Keratinocyte (primary cell): Measurements from ENCODE around the gene ADM. TPM values are rescaled to one million over a fixed set of nuclear protein-coding genes. Genes with fewer than 3 reads are reported as not detected.

Experiments
- DNase-seq: peaks from one replicate; pipeline ENCODE4 v3.0.0-alpha.2; 2011; ENCODE audit warnings: low read depth, missing footprints, low spot score
- FAIRE-seq: peaks from 2 replicates; lab custom pipeline; 2011; peaks lifted over from hg19 to GRCh38; lab: Jason Lieb, UNC
- H2AFZ ChIP-seq: 2 replicates; pipeline ENCODE4 v1.6.0; 2012; ENCODE audit warnings: low read length, control low read depth, inconsistent platforms; ENCODE audit not compliant: control insufficient read depth
- H3K27ac ChIP-seq: 2 replicates; pipeline ENCODE4 v1.5.1; 2011; ENCODE audit warnings: low read length; ENCODE audit not compliant: control insufficient read depth, insufficient read depth
- H3K27me3 ChIP-seq: 3 replicates; pipeline ENCODE4 v1.6.0; 2011; ENCODE audit warnings: low read length; ENCODE audit not compliant: control insufficient read depth, insufficient read depth; ENCODE audit errors: extremely low read depth
- H3K36me3 ChIP-seq, 2 experiments: 2 replicates in 1 of 2; 3 replicates in 1 of 2; pipeline ENCODE4 v1.5.1; 2011; ENCODE audit warnings: low read length in 2 of 2, mild to moderate bottlenecking in 1 of 2; ENCODE audit not compliant: control insufficient read depth in 2 of 2, insufficient read depth in 2 of 2; ENCODE audit errors: extremely low read depth in 1 of 2
- H3K4me1 ChIP-seq: 3 replicates; pipeline ENCODE4 v1.5.1; 2011; ENCODE audit warnings: low read length; ENCODE audit not compliant: control insufficient read depth, insufficient read depth; ENCODE audit errors: extremely low read depth
- H3K4me2 ChIP-seq: 3 replicates; pipeline ENCODE4 v1.6.0; 2011; ENCODE audit warnings: low read depth, low read length; ENCODE audit not compliant: control insufficient read depth, insufficient read depth; ENCODE audit errors: extremely low read depth
- H3K4me3 ChIP-seq, 3 experiments: fragments of 200-600 bp in 1 of 3; sonication (generic) in 1 of 3; 2 replicates in 2 of 3; 3 replicates in 1 of 3; pipeline ENCODE4 v1.5.1; 2011 to 2016; ENCODE audit warnings: low read length in 3 of 3, mild to moderate bottlenecking in 3 of 3, control low read depth in 2 of 3, inconsistent platforms in 1 of 3, low read depth in 1 of 3, mixed read lengths in 1 of 3, mixed run types in 1 of 3, moderate library complexity in 1 of 3; ENCODE audit not compliant: control insufficient read depth in 2 of 3, insufficient read depth in 2 of 3; ENCODE audit errors: extremely low read depth in 1 of 3
- H3K79me2 ChIP-seq: 2 replicates; pipeline ENCODE4 v1.6.0; 2012; ENCODE audit warnings: low read length; ENCODE audit not compliant: control insufficient read depth, insufficient read depth
- H3K9ac ChIP-seq: 3 replicates; pipeline ENCODE4 v1.6.0; 2011; ENCODE audit warnings: low read length; ENCODE audit not compliant: control insufficient read depth, insufficient read depth; ENCODE audit errors: extremely low read depth
- H3K9me1 ChIP-seq: 3 replicates; pipeline ENCODE4 v1.6.0; 2011; ENCODE audit warnings: low read length; ENCODE audit not compliant: control insufficient read depth, insufficient read depth; ENCODE audit errors: extremely low read depth
- H3K9me3 ChIP-seq: 2 replicates; pipeline ENCODE4 v1.5.1; 2012; ENCODE audit warnings: low read depth, low read length; ENCODE audit not compliant: control insufficient read depth
- H4K20me1 ChIP-seq: 3 replicates; pipeline ENCODE4 v1.6.0; 2011; ENCODE audit warnings: low read length; ENCODE audit not compliant: control insufficient read depth, insufficient read depth; ENCODE audit errors: extremely low read depth
- EZH2 ChIP-seq: IDR thresholded peaks from one replicate; pipeline ENCODE4 v1.6.1; 2012; ENCODE audit warnings: inconsistent platforms, mild to moderate bottlenecking, low read length, moderate library complexity
- dilution Hi-C: fragments of 300-500 bp; cut with MboI; formaldehyde crosslinking; loops from one replicate; pipeline ENCODE4 v1.7.0; 2020; ENCODE audit warnings: low sequenced_read_pairs; ENCODE audit not compliant: extremely low pct_ligation_motif_present
- polyA plus RNA-seq, 5 experiments: library from polyadenylated mRNA; depleted of rRNA in 3 of 5; stranded (reverse) in 3 of 5; stranded (forward) in 1 of 5; unstranded in 1 of 5; fragments of >200 nt; gene quantifications; 1 replicate in 1 of 5; 2 replicates in 3 of 5; 3 replicates in 1 of 5; pipeline versions ENCODE4 v1.2.1 to v1.2.3, GENCODE V29; 2011 to 2012; ENCODE audit warnings: missing spikeins in 2 of 5, low read depth in 1 of 5, low replicate concordance in 1 of 5
- TF ChIP-seq, protein P1 (sequence below), 3 experiments: IDR thresholded peaks in 1 of 3; conservative IDR thresholded peaks in 1 of 3; optimal IDR thresholded peaks in 1 of 3; 2 replicates in 2 of 3; 3 replicates in 1 of 3; pipeline versions ENCODE3 to v1.5.1; 2011; ENCODE audit warnings: low read length in 3 of 3, mild to moderate bottlenecking in 3 of 3, moderate library complexity in 2 of 3, control low read depth in 1 of 3, inconsistent platforms in 1 of 3; ENCODE audit not compliant: insufficient read depth in 2 of 3; ENCODE audit errors: extremely low read depth in 1 of 3

ADM gene
- polyA plus RNA-seq, 1 donor (not counting 4 experiments of a cell fraction or from before 2014, with no cell fraction given), result 57.9 TPM

DNA sequence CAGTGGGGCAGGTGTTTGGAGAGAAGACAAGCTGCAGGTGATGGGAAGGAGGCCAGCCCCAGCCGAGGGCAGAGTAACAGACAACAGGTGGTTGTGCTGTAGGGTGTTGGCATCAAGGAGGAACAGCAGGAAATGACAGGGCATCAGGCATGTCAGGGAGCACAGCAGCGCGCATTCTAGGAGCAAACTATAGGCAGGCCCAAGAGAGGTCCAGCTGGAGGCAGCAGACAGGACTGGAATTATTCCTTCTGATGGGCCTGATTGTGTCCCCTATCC lies 13.6 kb downstream of the ADM start:
- no peaks in the 10 kb centered on the region for H3K79me2 ChIP-seq
- no peak for TF ChIP-seq EZH2
- TF ChIP-seq, protein P1, sequence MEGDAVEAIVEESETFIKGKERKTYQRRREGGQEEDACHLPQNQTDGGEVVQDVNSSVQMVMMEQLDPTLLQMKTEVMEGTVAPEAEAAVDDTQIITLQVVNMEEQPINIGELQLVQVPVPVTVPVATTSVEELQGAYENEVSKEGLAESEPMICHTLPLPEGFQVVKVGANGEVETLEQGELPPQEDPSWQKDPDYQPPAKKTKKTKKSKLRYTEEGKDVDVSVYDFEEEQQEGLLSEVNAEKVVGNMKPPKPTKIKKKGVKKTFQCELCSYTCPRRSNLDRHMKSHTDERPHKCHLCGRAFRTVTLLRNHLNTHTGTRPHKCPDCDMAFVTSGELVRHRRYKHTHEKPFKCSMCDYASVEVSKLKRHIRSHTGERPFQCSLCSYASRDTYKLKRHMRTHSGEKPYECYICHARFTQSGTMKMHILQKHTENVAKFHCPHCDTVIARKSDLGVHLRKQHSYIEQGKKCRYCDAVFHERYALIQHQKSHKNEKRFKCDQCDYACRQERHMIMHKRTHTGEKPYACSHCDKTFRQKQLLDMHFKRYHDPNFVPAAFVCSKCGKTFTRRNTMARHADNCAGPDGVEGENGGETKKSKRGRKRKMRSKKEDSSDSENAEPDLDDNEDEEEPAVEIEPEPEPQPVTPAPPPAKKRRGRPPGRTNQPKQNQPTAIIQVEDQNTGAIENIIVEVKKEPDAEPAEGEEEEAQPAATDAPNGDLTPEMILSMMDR (optimal IDR thresholded peaks at IDR 0.05 in 1 of 3, IDR thresholded peaks at IDR 0.05 in 1 of 3, conservative IDR thresholded peaks at IDR 0.05 in 1 of 3; ENCODE audit: extremely low read depth in 1 of 3, insufficient read depth in 2 of 3, low read length in 3 of 3), result no peak
- H3K27me3 ChIP-seq, result no peaks in the 10 kb centered on the region
- H2AFZ ChIP-seq, result no peak overlapping the region
- DNase-seq (no peak), FAIRE-seq (peak; percentile 57)
- H3K4me1 ChIP-seq, result peaks cover 10% of the 10 kb centered on the region
- no peak overlapping the region for H3K4me3 ChIP-seq
- dilution Hi-C loops, result no loop called here
- no peak overlapping the region for H3K9ac ChIP-seq
- no peak overlapping the region for H3K4me2 ChIP-seq
- no peaks in the 10 kb centered on the region for H4K20me1 ChIP-seq
- no peaks in the 10 kb centered on the region for H3K9me1 ChIP-seq
- no peak overlapping the region for H3K27ac ChIP-seq
- no peaks in the 10 kb centered on the region for H3K9me3 ChIP-seq
- no peaks in the 10 kb centered on the region for H3K36me3 ChIP-seq

DNA sequence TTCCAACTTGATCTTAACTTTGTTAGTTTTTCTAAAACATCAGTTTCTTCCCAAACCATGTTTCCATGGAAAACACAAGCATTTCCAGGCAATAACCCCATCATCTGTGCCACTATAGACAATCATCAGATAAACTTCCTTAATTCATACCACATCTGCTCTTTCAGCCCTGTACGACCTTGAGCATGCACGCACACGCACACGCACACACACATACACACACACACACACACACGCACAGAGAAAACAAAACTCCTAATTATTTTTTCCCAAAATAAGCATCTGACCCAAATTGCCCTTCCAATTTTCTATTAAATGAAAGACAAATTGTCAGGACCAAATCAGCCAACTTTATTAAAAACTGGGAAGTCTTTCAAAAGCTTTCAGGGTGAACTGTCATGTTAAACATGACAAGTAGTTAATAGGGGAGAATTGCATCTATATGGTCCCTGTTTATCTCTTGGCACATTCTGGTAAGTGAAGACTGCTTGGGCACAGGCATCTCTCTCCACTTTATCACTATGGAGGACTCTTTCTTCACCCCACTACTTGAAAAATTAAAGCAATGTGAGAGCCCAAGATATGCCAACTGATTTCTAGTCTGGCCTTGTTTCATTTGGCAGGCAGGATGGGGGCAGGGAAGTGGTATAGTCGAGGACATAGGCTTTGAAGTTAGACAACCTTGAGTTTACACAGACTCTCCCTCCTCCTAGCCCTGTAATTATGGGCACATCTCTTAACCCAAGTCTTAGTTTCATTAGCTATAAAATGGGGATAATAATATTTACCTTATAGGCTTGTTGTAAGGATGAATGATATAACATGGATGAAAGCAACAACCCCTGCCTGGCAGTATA lies 15.1 kb downstream of the ADM start:
- DNase-seq (no peak), FAIRE-seq (no peak)
- H3K27me3 ChIP-seq, result no peaks in the 10 kb centered on the region
- no peaks in the 10 kb centered on the region for H3K9me3 ChIP-seq
- TF ChIP-seq, protein P1 (optimal IDR thresholded peaks at IDR 0.05 in 1 of 3, IDR thresholded peaks at IDR 0.05 in 1 of 3, conservative IDR thresholded peaks at IDR 0.05 in 1 of 3; ENCODE audit: extremely low read depth in 1 of 3, insufficient read depth in 2 of 3, low read length in 3 of 3), result no peak
- TF ChIP-seq EZH2, result no peak
- no peak overlapping the region for H3K4me3 ChIP-seq
- H3K27ac ChIP-seq, result no peak overlapping the region
- no peaks in the 10 kb centered on the region for H4K20me1 ChIP-seq
- H3K4me1 ChIP-seq, result peaks cover 10% of the 10 kb centered on the region
- no peak overlapping the region for H3K9ac ChIP-seq
- H3K79me2 ChIP-seq, result no peaks in the 10 kb centered on the region
- dilution Hi-C loops, result no loop called here
- H3K4me2 ChIP-seq, result no peak overlapping the region
- H3K9me1 ChIP-seq, result no peaks in the 10 kb centered on the region
- H3K36me3 ChIP-seq, result no peaks in the 10 kb centered on the region
- no peak overlapping the region for H2AFZ ChIP-seq
